Liver (tissue), 9 donors: Measurements from ENCODE around the gene FRMD4B. TPM values are rescaled to one million over a fixed set of nuclear protein-coding genes. Genes with fewer than 3 reads are reported as not detected.
A peak's percentile ranks its signal among the peaks of the same experiment; 100 is the strongest.

Experiments
- DNase-seq: peaks from one replicate; pipeline ENCODE4 v3.0.0-alpha.2; 2017; ENCODE audit warnings: low spot score
- H3K27ac ChIP-seq, 2 donors: one replicate each; pipeline ENCODE4 v1.7.0; 2013; ENCODE audit warnings: inconsistent platforms in 2 of 2, low read length in 2 of 2, control low read depth in 1 of 2, low read depth in 1 of 2, mild to moderate bottlenecking in 1 of 2
- H3K27me3 ChIP-seq, 4 donors: one replicate each; pipeline versions ENCODE4 v1.6.1 to v1.7.0; 2013; ENCODE audit warnings: low read length in 3 of 4, inconsistent platforms in 1 of 4, mild to moderate bottlenecking in 1 of 4, moderate library complexity in 1 of 4; ENCODE audit not compliant: control insufficient read depth in 4 of 4, insufficient read depth in 4 of 4
- H3K36me3 ChIP-seq, 4 donors: one replicate each; pipeline versions ENCODE4 v1.6.1 to v1.7.0; 2013; ENCODE audit warnings: low read length in 3 of 4, mild to moderate bottlenecking in 3 of 4, low read depth in 1 of 4, moderate library complexity in 1 of 4; ENCODE audit not compliant: control insufficient read depth in 4 of 4, insufficient read depth in 3 of 4
- H3K4me1 ChIP-seq, 4 donors: one replicate each; pipeline versions ENCODE4 v1.6.1 to v1.7.0; 2013; ENCODE audit warnings: low read length in 3 of 4, mild to moderate bottlenecking in 3 of 4, moderate library complexity in 1 of 4; ENCODE audit not compliant: control insufficient read depth in 4 of 4, insufficient read depth in 4 of 4
- H3K4me3 ChIP-seq, 3 donors: one replicate each; pipeline versions ENCODE4 v1.6.1 to v1.7.0; 2013; ENCODE audit warnings: low read length in 3 of 3, control low read depth in 1 of 3, low read depth in 1 of 3, mild to moderate bottlenecking in 1 of 3
- H3K9ac ChIP-seq, 2 donors: one replicate each; pipeline ENCODE4 v1.7.0; 2013; ENCODE audit warnings: low read length in 2 of 2, mild to moderate bottlenecking in 2 of 2, moderate library complexity in 2 of 2, control low read depth in 1 of 2, low read depth in 1 of 2
- H3K9me3 ChIP-seq, 4 donors: one replicate each; pipeline versions ENCODE4 v1.6.1 to v1.7.0; 2013; ENCODE audit warnings: low read length in 3 of 4; ENCODE audit not compliant: control insufficient read depth in 4 of 4
- CTCF ChIP-seq: fragments of 150-350 bp; IDR thresholded peaks from 2 replicates; pipeline ENCODE4 v1.5.1; 2017; ENCODE audit warnings: improper control_type of control experiment, low read depth, low read length; ENCODE audit not compliant: missing input control
- EGR1 ChIP-seq, 2 donors: IDR thresholded peaks; 2 replicates each; pipeline ENCODE4 v1.6.1; 2016 to 2018; ENCODE audit warnings: antibody characterized with exemption in 2 of 2, low read depth in 2 of 2
- FOXA1 ChIP-seq: IDR thresholded peaks from 2 replicates; pipeline ENCODE4 v1.6.1; 2016; ENCODE audit warnings: antibody characterized with exemption
- FOXA2 ChIP-seq: IDR thresholded peaks from 2 replicates; pipeline ENCODE4 v1.6.1; 2016; ENCODE audit warnings: antibody characterized with exemption
- GABPA ChIP-seq, 2 donors: IDR thresholded peaks in 1 of 2; conservative IDR thresholded peaks in 1 of 2; 2 replicates each; pipeline ENCODE4 v1.6.1; 2016; ENCODE audit warnings: antibody characterized with exemption in 2 of 2, mild to moderate bottlenecking in 1 of 2, moderate library complexity in 1 of 2
- HNF4A ChIP-seq, 2 donors: conservative IDR thresholded peaks; 2 replicates each; pipeline ENCODE4 v1.6.1; 2016; ENCODE audit warnings: antibody characterized with exemption in 2 of 2, mild to moderate bottlenecking in 2 of 2
- HNF4G ChIP-seq: IDR thresholded peaks from 2 replicates; pipeline ENCODE4 v1.6.1; 2016; ENCODE audit warnings: antibody characterized with exemption
- JUND ChIP-seq, 2 donors: IDR thresholded peaks; 2 replicates each; pipeline ENCODE4 v1.6.1; 2016; ENCODE audit warnings: antibody characterized with exemption in 2 of 2
- MAX ChIP-seq: IDR thresholded peaks from 2 replicates; pipeline ENCODE4 v1.6.1; 2016; ENCODE audit warnings: antibody characterized with exemption
- NR2F2 ChIP-seq: IDR thresholded peaks from 2 replicates; pipeline ENCODE4 v1.6.1; 2016; ENCODE audit warnings: antibody characterized with exemption
- RAD21 ChIP-seq, 2 donors: IDR thresholded peaks; 2 replicates each; pipeline ENCODE4 v1.6.1; 2016; ENCODE audit warnings: antibody characterized with exemption in 2 of 2, mild to moderate bottlenecking in 2 of 2
- RXRA ChIP-seq, 2 donors: IDR thresholded peaks; 2 replicates each; pipeline ENCODE4 v1.6.1; 2017 to 2018; ENCODE audit warnings: antibody characterized with exemption in 2 of 2, mild to moderate bottlenecking in 1 of 2
- SP1 ChIP-seq: IDR thresholded peaks from 2 replicates; pipeline ENCODE4 v1.6.1; 2018; ENCODE audit warnings: antibody characterized with exemption, mild to moderate bottlenecking
- TAF1 ChIP-seq: conservative IDR thresholded peaks from 2 replicates; pipeline ENCODE4 v1.6.1; 2016; ENCODE audit warnings: antibody characterized with exemption, mild to moderate bottlenecking
- YY1 ChIP-seq: IDR thresholded peaks from 2 replicates; pipeline ENCODE4 v1.6.1; 2016; ENCODE audit warnings: antibody characterized with exemption, mild to moderate bottlenecking
- WGBS: extraction: QIAGEN DNeasy Blood & Tissue Kit; methylation state at CpG from one replicate; pipeline ENCODE4 v1.1.7; 2013; 5-methylcytosine and 5-hydroxymethylcytosine counted together
- polyA plus RNA-seq, 2 donors: library from polyadenylated mRNA; stranded (reverse) in 1 of 2; unstranded in 1 of 2; fragments of 200-250 nt in 1 of 2; fragments of >200 nt in 1 of 2; fragmentation: Nextera tagmentation in 1 of 2; extraction: Ambion mirVana in 1 of 2; gene quantifications; one replicate each; pipeline versions ENCODE4 v1.2.1 to v1.2.3, GENCODE V29; 2013 to 2015
- total RNA-seq, 2 donors: library from RNA; depleted of rRNA; stranded (reverse); fragments of >200 nt; gene quantifications; one replicate each; pipeline ENCODE4 v1.2.3, GENCODE V29; 2014
- TF ChIP-seq, protein P1 (sequence below): IDR thresholded peaks from 2 replicates; pipeline ENCODE4 v1.6.1; 2016; ENCODE audit warnings: antibody characterized with exemption
- TF ChIP-seq, protein P2 (sequence below): IDR thresholded peaks from 2 replicates; pipeline ENCODE4 v1.6.1; 2016; ENCODE audit warnings: antibody characterized with exemption, mild to moderate bottlenecking
- TF ChIP-seq, protein P3 (sequence below): IDR thresholded peaks from 2 replicates; pipeline ENCODE4 v1.6.1; 2016; ENCODE audit warnings: antibody characterized with exemption
- donor health status: healthy.
- donor health status: healthy.
- donor health status: healthy.
- donor health status: healthy.
- donor health status: healthy.

FRMD4B gene
- total and polyA plus RNA-seq, 4 donors = 7.3 to 22.6 (median 15.0) TPM

DNA sequence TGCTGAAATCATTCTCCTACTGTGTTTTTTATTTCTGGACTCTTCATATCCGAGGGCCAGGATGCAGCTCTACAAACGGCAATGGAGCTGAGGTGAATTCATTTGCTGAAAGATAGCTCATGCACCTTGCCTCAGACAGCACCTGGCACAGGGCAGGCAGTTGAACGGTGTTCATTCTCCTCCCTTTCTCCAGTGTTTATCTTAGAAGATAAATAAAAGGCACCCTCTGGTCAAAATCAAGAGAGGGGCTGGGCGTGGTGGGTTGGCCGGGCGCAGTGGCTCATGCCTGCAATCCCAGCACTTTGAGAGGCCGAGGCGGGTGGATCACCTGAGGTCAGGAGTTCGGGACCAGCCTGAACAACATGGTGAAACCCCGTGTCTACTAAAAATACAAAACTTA, 184.2 kb downstream of the FRMD4B start (continued):
- TF ChIP-seq CTCF = no peak
- no peak for TF ChIP-seq GABPA (IDR thresholded peaks at IDR 0.05 in 1 of 2, conservative IDR thresholded peaks at IDR 0.05 in 1 of 2)
- peak; percentile 64 for TF ChIP-seq SP1
- TF ChIP-seq FOXA1 = no peak
- TF ChIP-seq RXRA (IDR thresholded peaks at IDR 0.05) = peak; percentile 61 to 65
- TF ChIP-seq HNF4A (conservative IDR thresholded peaks at IDR 0.05) = peak; percentile 39 to 64
- TF ChIP-seq YY1 = peak; percentile 67
- no peak for TF ChIP-seq HNF4G
- TF ChIP-seq, protein P1, sequence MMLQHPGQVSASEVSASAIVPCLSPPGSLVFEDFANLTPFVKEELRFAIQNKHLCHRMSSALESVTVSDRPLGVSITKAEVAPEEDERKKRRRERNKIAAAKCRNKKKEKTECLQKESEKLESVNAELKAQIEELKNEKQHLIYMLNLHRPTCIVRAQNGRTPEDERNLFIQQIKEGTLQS = no peak
- peak in 1 of 2 donors; percentile 45 for TF ChIP-seq RAD21 (IDR thresholded peaks at IDR 0.05)

- peak; percentile 44 for DNase-seq
- 16% methylated on average over 10 of the region's 10 CpGs for WGBS
- Histone ChIP-seq H3K9ac (peak overlapping the region; percentile 50 to 95), H3K4me3 (peak overlapping the region; percentile 78 to 84 (median 78)), H3K36me3 (peaks cover 3 to 17% (median 14%) of the 10 kb centered on the region in 4 donors), H3K9me3 (no peaks in the 10 kb centered on the region), H3K27me3 (no peaks in the 10 kb centered on the region), H3K4me1 (peaks cover 0 to 11% (median 5%) of the 10 kb centered on the region in 4 donors), H3K27ac (peak overlapping the region; percentile 88 to 96)
- TF ChIP-seq HNF4G = peak; percentile 82
- TF ChIP-seq, protein P1 = no peak
- no peak for TF ChIP-seq FOXA1
- TF ChIP-seq JUND (IDR thresholded peaks at IDR 0.05) = peak in 1 of 2 donors; percentile 75
- no peak for TF ChIP-seq NR2F2
- TF ChIP-seq, protein P2, sequence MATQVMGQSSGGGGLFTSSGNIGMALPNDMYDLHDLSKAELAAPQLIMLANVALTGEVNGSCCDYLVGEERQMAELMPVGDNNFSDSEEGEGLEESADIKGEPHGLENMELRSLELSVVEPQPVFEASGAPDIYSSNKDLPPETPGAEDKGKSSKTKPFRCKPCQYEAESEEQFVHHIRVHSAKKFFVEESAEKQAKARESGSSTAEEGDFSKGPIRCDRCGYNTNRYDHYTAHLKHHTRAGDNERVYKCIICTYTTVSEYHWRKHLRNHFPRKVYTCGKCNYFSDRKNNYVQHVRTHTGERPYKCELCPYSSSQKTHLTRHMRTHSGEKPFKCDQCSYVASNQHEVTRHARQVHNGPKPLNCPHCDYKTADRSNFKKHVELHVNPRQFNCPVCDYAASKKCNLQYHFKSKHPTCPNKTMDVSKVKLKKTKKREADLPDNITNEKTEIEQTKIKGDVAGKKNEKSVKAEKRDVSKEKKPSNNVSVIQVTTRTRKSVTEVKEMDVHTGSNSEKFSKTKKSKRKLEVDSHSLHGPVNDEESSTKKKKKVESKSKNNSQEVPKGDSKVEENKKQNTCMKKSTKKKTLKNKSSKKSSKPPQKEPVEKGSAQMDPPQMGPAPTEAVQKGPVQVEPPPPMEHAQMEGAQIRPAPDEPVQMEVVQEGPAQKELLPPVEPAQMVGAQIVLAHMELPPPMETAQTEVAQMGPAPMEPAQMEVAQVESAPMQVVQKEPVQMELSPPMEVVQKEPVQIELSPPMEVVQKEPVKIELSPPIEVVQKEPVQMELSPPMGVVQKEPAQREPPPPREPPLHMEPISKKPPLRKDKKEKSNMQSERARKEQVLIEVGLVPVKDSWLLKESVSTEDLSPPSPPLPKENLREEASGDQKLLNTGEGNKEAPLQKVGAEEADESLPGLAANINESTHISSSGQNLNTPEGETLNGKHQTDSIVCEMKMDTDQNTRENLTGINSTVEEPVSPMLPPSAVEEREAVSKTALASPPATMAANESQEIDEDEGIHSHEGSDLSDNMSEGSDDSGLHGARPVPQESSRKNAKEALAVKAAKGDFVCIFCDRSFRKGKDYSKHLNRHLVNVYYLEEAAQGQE = peak; percentile 67
- no peak for TF ChIP-seq EGR1 (IDR thresholded peaks at IDR 0.05; ENCODE audit: low read depth in 2 of 2)
- TF ChIP-seq YY1 = peak; percentile 98
- TF ChIP-seq HNF4A (conservative IDR thresholded peaks at IDR 0.05) = peak; percentile 90 to 93
- TF ChIP-seq FOXA2 = no peak
- TF ChIP-seq TAF1 = peak; percentile 91
- TF ChIP-seq, protein P3, sequence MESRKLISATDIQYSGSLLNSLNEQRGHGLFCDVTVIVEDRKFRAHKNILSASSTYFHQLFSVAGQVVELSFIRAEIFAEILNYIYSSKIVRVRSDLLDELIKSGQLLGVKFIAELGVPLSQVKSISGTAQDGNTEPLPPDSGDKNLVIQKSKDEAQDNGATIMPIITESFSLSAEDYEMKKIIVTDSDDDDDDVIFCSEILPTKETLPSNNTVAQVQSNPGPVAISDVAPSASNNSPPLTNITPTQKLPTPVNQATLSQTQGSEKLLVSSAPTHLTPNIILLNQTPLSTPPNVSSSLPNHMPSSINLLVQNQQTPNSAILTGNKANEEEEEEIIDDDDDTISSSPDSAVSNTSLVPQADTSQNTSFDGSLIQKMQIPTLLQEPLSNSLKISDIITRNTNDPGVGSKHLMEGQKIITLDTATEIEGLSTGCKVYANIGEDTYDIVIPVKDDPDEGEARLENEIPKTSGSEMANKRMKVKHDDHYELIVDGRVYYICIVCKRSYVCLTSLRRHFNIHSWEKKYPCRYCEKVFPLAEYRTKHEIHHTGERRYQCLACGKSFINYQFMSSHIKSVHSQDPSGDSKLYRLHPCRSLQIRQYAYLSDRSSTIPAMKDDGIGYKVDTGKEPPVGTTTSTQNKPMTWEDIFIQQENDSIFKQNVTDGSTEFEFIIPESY = no peak
- peak; percentile 56 to 67 for TF ChIP-seq RXRA (IDR thresholded peaks at IDR 0.05)
- peak; percentile 99 for TF ChIP-seq SP1
- TF ChIP-seq RAD21 (IDR thresholded peaks at IDR 0.05) = peak; percentile 34 to 46
- no peak for TF ChIP-seq MAX
- TF ChIP-seq GABPA (IDR thresholded peaks at IDR 0.05 in 1 of 2, conservative IDR thresholded peaks at IDR 0.05 in 1 of 2) = peak in 1 of 2 donors; percentile 34
- TF ChIP-seq CTCF = no peak
These were observed 185.4 kb downstream of the FRMD4B start for GRCh38 chr3:69200384-69201068.
